ENCODE measurements around the gene ZER1. TPM values are rescaled to one million over a fixed set of nuclear protein-coding genes. Genes with fewer than 3 reads are reported as not detected.
"Not testable (repeated sequence)": the region's sequence is repeated elsewhere in the genome, so short reads cannot be mapped to it uniquely, and the experiment has no call there.

The ZER1 gene
- polyA plus RNA-seq, 1 donor from 2014 or later = 30.6 TPM

GRCh38 chr9:128800061-128800460 lies 28.3 kb upstream of the ZER1 start:
- TF ChIP-seq EZH2 (IDR thresholded peaks at IDR 0.05; ENCODE audit: borderline replicate concordance, insufficient read depth, low read length, poor library complexity, severe bottlenecking) (no peak), TAF1 (IDR thresholded peaks at IDR 0.05; ENCODE audit: low read depth) (no peak), CTCF (IDR thresholded peaks at IDR 0.05; ENCODE audit: poor library complexity, severe bottlenecking) (no peak), RAD21 (conservative IDR thresholded peaks at IDR 0.05) (no peak), MXI1 (conservative IDR thresholded peaks at IDR 0.05; ENCODE audit: poor library complexity, severe bottlenecking) (no peak), EP300 (conservative IDR thresholded peaks at IDR 0.05; ENCODE audit: poor library complexity, severe bottlenecking) (no peak)
- Histone ChIP-seq H3K9me2 (ENCODE audit: insufficient read depth, low read length) (no peaks in the 10 kb centered on the region), H3K36me3 (ENCODE audit: insufficient read depth, low read length) (no peaks in the 10 kb centered on the region), H3K9ac (ENCODE audit: low read length) (no peak overlapping the region), H2AFZ (ENCODE audit: low read depth, low read length) (no peak overlapping the region), H3K4me3 (ENCODE audit: low read length) (no peak overlapping the region), H3F3A (ENCODE audit: insufficient read depth, low read length, poor library complexity, severe bottlenecking) (no peaks in the 10 kb centered on the region), H3K4me2 (ENCODE audit: low read length) (no peak overlapping the region), H3K27me3 (ENCODE audit: insufficient read depth, low read depth, low read length) (no peaks in the 10 kb centered on the region), H3K27ac (ENCODE audit: low read length) (no peak overlapping the region), H3K79me2 (replicated peaks; ENCODE audit: insufficient read depth, low read length) (no peaks in the 10 kb centered on the region), H3K9me3 (ENCODE audit: low read length) (no peaks in the 10 kb centered on the region), H4K20me1 (ENCODE audit: insufficient read depth) (no peaks in the 10 kb centered on the region)

- Histone ChIP-seq H2AFZ (ENCODE audit: low read depth, low read length) (no peak overlapping the region), H3K4me2 (ENCODE audit: low read length) (no peak overlapping the region), H3K36me3 (ENCODE audit: insufficient read depth, low read length) (no peaks in the 10 kb centered on the region), H3K79me2 (replicated peaks; ENCODE audit: insufficient read depth, low read length) (no peaks in the 10 kb centered on the region), H3K27ac (ENCODE audit: low read length) (no peak overlapping the region), H3K9ac (ENCODE audit: low read length) (no peak overlapping the region), H3K27me3 (ENCODE audit: insufficient read depth, low read depth, low read length) (no peaks in the 10 kb centered on the region), H4K20me1 (ENCODE audit: insufficient read depth) (no peaks in the 10 kb centered on the region), H3K4me3 (ENCODE audit: low read length) (no peak overlapping the region), H3K9me3 (ENCODE audit: low read length) (no peaks in the 10 kb centered on the region), H3K9me2 (ENCODE audit: insufficient read depth, low read length) (no peaks in the 10 kb centered on the region), H3F3A (ENCODE audit: insufficient read depth, low read length, poor library complexity, severe bottlenecking) (no peaks in the 10 kb centered on the region)
- no peak for TF ChIP-seq SMC3 (conservative IDR thresholded peaks at IDR 0.05; ENCODE audit: poor library complexity)
- no peak for TF ChIP-seq MXI1 (conservative IDR thresholded peaks at IDR 0.05; ENCODE audit: poor library complexity, severe bottlenecking)
- TF ChIP-seq EZH2 (IDR thresholded peaks at IDR 0.05; ENCODE audit: borderline replicate concordance, insufficient read depth, low read length, poor library complexity, severe bottlenecking) = no peak
- no peak for TF ChIP-seq REST (IDR thresholded peaks at IDR 0.05; ENCODE audit: borderline replicate concordance)
- TF ChIP-seq RAD21 (conservative IDR thresholded peaks at IDR 0.05) = no peak
- no peak for TF ChIP-seq POLR2AphosphoS5 (IDR thresholded peaks at IDR 0.05)
- TF ChIP-seq CTCF (IDR thresholded peaks at IDR 0.05; ENCODE audit: poor library complexity, severe bottlenecking) = no peak
- no peak for TF ChIP-seq TAF1 (IDR thresholded peaks at IDR 0.05; ENCODE audit: low read depth)
- TF ChIP-seq EP300 (conservative IDR thresholded peaks at IDR 0.05; ENCODE audit: poor library complexity, severe bottlenecking) = no peak
These were observed 27.2 kb upstream of the ZER1 start for GRCh38 chr9:128798896-128799295.

- not testable (repeated sequence) for H3K36me3 ChIP-seq (ENCODE audit: insufficient read depth, low read length); H3K27ac ChIP-seq (ENCODE audit: low read length); H3K9ac ChIP-seq (ENCODE audit: low read length)
These were observed 23.2 kb upstream of the ZER1 start for GRCh38 chr9:128794961-128795360.

More at GRCh38 chr9:128794961-128795360, 23.2 kb upstream of the ZER1 start:
- not testable (repeated sequence) for H4K20me1 ChIP-seq (ENCODE audit: insufficient read depth); H3K9me2 ChIP-seq (ENCODE audit: insufficient read depth, low read length); H3K4me2 ChIP-seq (ENCODE audit: low read length); H3K79me2 ChIP-seq (replicated peaks; ENCODE audit: insufficient read depth, low read length); H2AFZ ChIP-seq (ENCODE audit: low read depth, low read length); H3K4me3 ChIP-seq (ENCODE audit: low read length); H3K27me3 ChIP-seq (ENCODE audit: insufficient read depth, low read depth, low read length); H3K9me3 ChIP-seq (ENCODE audit: low read length); H3F3A ChIP-seq (ENCODE audit: insufficient read depth, low read length, poor library complexity, severe bottlenecking)

All from neural cell (in vitro differentiated cells).